ENCODE results near the gene TRAT1.

TRAT1 gene

GRCh38 chr3:108883373-108883772, 60.8 kb downstream of the TRAT1 start:
- H3K27me3 ChIP-seq (ENCODE audit: insufficient read depth, insufficient read length) = no peaks in the 10 kb centered on the region
- TF ChIP-seq YY1 (IDR thresholded peaks at IDR 0.05; ENCODE audit: insufficient read depth, insufficient read length) (no peak), ZNF274 (IDR thresholded peaks at IDR 0.05; ENCODE audit: low read depth, low read length) (no peak), SUZ12 (IDR thresholded peaks at IDR 0.05; ENCODE audit: extremely low read depth, insufficient read depth, insufficient read length) (no peak)

GRCh38 chr3:108887121-108887520, 64.5 kb downstream of the TRAT1 start:
- Histone ChIP-seq H3K4me3 (ENCODE audit: insufficient read length, low read depth) (no peak overlapping the region), H3K9me3 (ENCODE audit: insufficient read depth, low read length) (no peaks in the 10 kb centered on the region), H3K27me3 (ENCODE audit: insufficient read depth, insufficient read length) (no peaks in the 10 kb centered on the region), H3K4me1 (ENCODE audit: insufficient read depth, insufficient read length) (no peaks in the 10 kb centered on the region), H3K9ac (ENCODE audit: insufficient read length, low read depth) (no peak overlapping the region), H3K36me3 (ENCODE audit: insufficient read depth, insufficient read length, low read length) (no peaks in the 10 kb centered on the region)
- no peak for DNase-seq (ENCODE audit: low read depth, low spot score)
- TF ChIP-seq ZNF274 (IDR thresholded peaks at IDR 0.05; ENCODE audit: low read depth, low read length) (no peak), SUZ12 (IDR thresholded peaks at IDR 0.05; ENCODE audit: extremely low read depth, insufficient read depth, insufficient read length) (no peak), YY1 (IDR thresholded peaks at IDR 0.05; ENCODE audit: insufficient read depth, insufficient read length) (no peak)

More at GRCh38 chr3:108883373-108883772, 60.8 kb downstream of the TRAT1 start:
- no peaks in the 10 kb centered on the region for H3K36me3 ChIP-seq (ENCODE audit: insufficient read depth, insufficient read length, low read length)
- DNase-seq (ENCODE audit: low read depth, low spot score) = no peak
- H3K4me3 ChIP-seq (ENCODE audit: insufficient read length, low read depth) = no peak overlapping the region
- H3K9me3 ChIP-seq (ENCODE audit: insufficient read depth, low read length) = no peaks in the 10 kb centered on the region
- no peaks in the 10 kb centered on the region for H3K4me1 ChIP-seq (ENCODE audit: insufficient read depth, insufficient read length)
- no peak overlapping the region for H3K9ac ChIP-seq (ENCODE audit: insufficient read length, low read depth)

- Histone ChIP-seq H3K27me3 (ENCODE audit: insufficient read depth, insufficient read length) (no peaks in the 10 kb centered on the region), H3K9me3 (ENCODE audit: insufficient read depth, low read length) (no peaks in the 10 kb centered on the region), H3K4me1 (ENCODE audit: insufficient read depth, insufficient read length) (no peaks in the 10 kb centered on the region), H3K9ac (ENCODE audit: insufficient read length, low read depth) (no peak overlapping the region), H3K36me3 (ENCODE audit: insufficient read depth, insufficient read length, low read length) (no peaks in the 10 kb centered on the region), H3K4me3 (ENCODE audit: insufficient read length, low read depth) (no peak overlapping the region)
- TF ChIP-seq ZNF274 (IDR thresholded peaks at IDR 0.05; ENCODE audit: low read depth, low read length) = no peak
- TF ChIP-seq YY1 (IDR thresholded peaks at IDR 0.05; ENCODE audit: insufficient read depth, insufficient read length) = no peak
- TF ChIP-seq SUZ12 (IDR thresholded peaks at IDR 0.05; ENCODE audit: extremely low read depth, insufficient read depth, insufficient read length) = no peak
- peak; percentile 15 for DNase-seq (ENCODE audit: low read depth, low spot score)
Observed at GRCh38 chr3:108887777-108888176, 65.2 kb downstream of the TRAT1 start.

DNA sequence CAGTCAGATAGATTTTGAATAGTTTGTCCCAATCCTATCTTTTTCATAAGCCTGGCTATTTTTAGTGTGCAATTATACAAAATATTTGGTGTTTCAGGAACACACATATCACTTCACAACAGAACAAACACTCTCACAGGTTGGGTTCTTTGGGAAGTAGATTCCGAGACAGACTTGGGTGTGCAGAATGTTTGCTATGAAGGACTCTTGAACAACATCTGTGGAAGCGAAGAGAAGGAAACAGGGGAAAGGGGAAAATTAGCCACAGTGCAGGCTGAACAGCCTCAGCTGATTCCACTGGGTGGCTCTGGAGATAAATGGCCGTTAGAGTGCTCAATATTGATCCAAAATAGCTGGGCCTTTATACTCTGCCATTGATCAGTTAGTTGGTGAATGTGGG, 69.2 kb downstream of the TRAT1 start:
- Histone ChIP-seq H3K9ac (ENCODE audit: insufficient read length, low read depth) (no peak overlapping the region), H3K4me1 (ENCODE audit: insufficient read depth, insufficient read length) (no peaks in the 10 kb centered on the region), H3K4me3 (ENCODE audit: insufficient read length, low read depth) (no peak overlapping the region), H3K27me3 (ENCODE audit: insufficient read depth, insufficient read length) (no peaks in the 10 kb centered on the region), H3K9me3 (ENCODE audit: insufficient read depth, low read length) (no peaks in the 10 kb centered on the region), H3K36me3 (ENCODE audit: insufficient read depth, insufficient read length, low read length) (no peaks in the 10 kb centered on the region)
- TF ChIP-seq SUZ12 (IDR thresholded peaks at IDR 0.05; ENCODE audit: extremely low read depth, insufficient read depth, insufficient read length) (no peak), YY1 (IDR thresholded peaks at IDR 0.05; ENCODE audit: insufficient read depth, insufficient read length) (no peak), ZNF274 (IDR thresholded peaks at IDR 0.05; ENCODE audit: low read depth, low read length) (no peak)
- DNase-seq (ENCODE audit: low read depth, low spot score) = no peak

DNA sequence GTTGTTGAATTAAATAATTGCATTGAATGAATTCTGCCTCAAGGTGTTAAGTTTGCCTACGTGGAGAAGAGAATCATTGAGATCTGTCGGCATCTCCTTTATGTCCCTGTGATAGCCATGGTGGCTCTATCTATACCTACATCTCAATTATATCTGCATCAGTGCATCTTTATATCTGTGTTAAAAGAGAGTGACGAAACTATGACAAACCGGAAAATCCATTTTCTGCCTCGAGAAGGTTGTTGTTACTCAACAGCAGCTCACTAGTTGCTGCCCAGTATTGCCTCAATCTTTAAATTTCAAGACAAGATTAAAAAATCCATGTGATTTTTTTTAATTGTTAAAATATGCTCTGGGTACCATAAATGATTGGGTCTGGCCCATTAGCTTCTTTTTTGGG, 72.4 kb downstream of the TRAT1 start:
- Histone ChIP-seq H3K4me3 (ENCODE audit: insufficient read length, low read depth) (no peak overlapping the region), H3K4me1 (ENCODE audit: insufficient read depth, insufficient read length) (no peaks in the 10 kb centered on the region), H3K27me3 (ENCODE audit: insufficient read depth, insufficient read length) (no peaks in the 10 kb centered on the region), H3K9ac (ENCODE audit: insufficient read length, low read depth) (no peak overlapping the region), H3K36me3 (ENCODE audit: insufficient read depth, insufficient read length, low read length) (no peaks in the 10 kb centered on the region), H3K9me3 (ENCODE audit: insufficient read depth, low read length) (no peaks in the 10 kb centered on the region)
- DNase-seq (ENCODE audit: low read depth, low spot score) = no peak
- TF ChIP-seq YY1 (IDR thresholded peaks at IDR 0.05; ENCODE audit: insufficient read depth, insufficient read length) (no peak), ZNF274 (IDR thresholded peaks at IDR 0.05; ENCODE audit: low read depth, low read length) (no peak), SUZ12 (IDR thresholded peaks at IDR 0.05; ENCODE audit: extremely low read depth, insufficient read depth, insufficient read length) (no peak)

DNA sequence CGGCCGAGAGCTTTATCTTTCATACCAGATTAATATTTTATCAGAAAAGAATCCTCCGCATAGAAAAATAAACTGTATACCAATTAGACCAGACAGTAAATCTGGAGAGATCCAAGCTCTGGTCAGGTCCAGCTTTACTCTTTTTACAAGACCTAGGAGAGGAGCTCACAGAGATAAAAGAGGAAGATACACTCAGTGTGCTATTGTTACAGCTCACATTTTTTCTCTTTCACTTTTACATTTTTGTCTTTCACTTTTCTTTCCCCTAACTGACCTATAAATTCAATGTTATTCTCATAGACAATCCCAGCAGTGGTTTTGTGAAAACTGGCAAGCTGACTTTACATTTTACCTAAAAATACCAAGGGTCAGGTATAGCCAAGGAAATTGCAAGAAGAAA, 75.3 kb downstream of the TRAT1 start:
- no peak for TF ChIP-seq SUZ12 (IDR thresholded peaks at IDR 0.05; ENCODE audit: extremely low read depth, insufficient read depth, insufficient read length)
- TF ChIP-seq YY1 (IDR thresholded peaks at IDR 0.05; ENCODE audit: insufficient read depth, insufficient read length) = no peak
- no peak for TF ChIP-seq ZNF274 (IDR thresholded peaks at IDR 0.05; ENCODE audit: low read depth, low read length)
- Histone ChIP-seq H3K4me3 (ENCODE audit: insufficient read length, low read depth) (no peak overlapping the region), H3K9me3 (ENCODE audit: insufficient read depth, low read length) (no peaks in the 10 kb centered on the region), H3K4me1 (ENCODE audit: insufficient read depth, insufficient read length) (no peaks in the 10 kb centered on the region), H3K27me3 (ENCODE audit: insufficient read depth, insufficient read length) (no peaks in the 10 kb centered on the region), H3K9ac (ENCODE audit: insufficient read length, low read depth) (no peak overlapping the region), H3K36me3 (ENCODE audit: insufficient read depth, insufficient read length, low read length) (no peaks in the 10 kb centered on the region)
- no peak for DNase-seq (ENCODE audit: low read depth, low spot score)

DNA sequence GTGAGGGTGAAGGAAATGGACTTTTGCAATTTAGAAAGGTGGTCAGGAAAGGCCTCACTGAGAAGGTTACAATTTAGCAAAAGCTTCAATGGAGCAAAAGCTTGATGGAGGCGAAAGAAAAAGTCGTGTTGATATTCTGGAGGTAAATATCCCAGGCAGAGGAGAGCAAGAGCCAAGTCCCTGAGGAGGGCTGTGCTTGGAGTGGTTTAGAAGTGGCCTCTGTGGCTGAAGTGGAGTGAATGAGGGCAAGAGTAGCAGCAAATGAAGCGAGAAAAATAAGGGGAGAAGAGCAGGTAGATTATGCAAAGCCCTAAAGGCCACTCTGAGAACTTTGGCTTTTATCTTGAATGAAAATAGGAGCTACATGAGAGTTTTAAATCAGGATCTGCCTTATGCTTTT, 76.9 kb downstream of the TRAT1 start:
- H3K36me3 ChIP-seq (ENCODE audit: insufficient read depth, insufficient read length, low read length) = no peaks in the 10 kb centered on the region

More for the DNA sequence above, 76.9 kb downstream of the TRAT1 start:
- Histone ChIP-seq H3K9ac (ENCODE audit: insufficient read length, low read depth) (no peak overlapping the region), H3K4me1 (ENCODE audit: insufficient read depth, insufficient read length) (no peaks in the 10 kb centered on the region), H3K9me3 (ENCODE audit: insufficient read depth, low read length) (no peaks in the 10 kb centered on the region), H3K27me3 (ENCODE audit: insufficient read depth, insufficient read length) (no peaks in the 10 kb centered on the region), H3K4me3 (ENCODE audit: insufficient read length, low read depth) (no peak overlapping the region)
- no peak for TF ChIP-seq ZNF274 (IDR thresholded peaks at IDR 0.05; ENCODE audit: low read depth, low read length)
- TF ChIP-seq SUZ12 (IDR thresholded peaks at IDR 0.05; ENCODE audit: extremely low read depth, insufficient read depth, insufficient read length) = no peak
- DNase-seq (ENCODE audit: low read depth, low spot score) = no peak

All from NT2/D1 (cell line).